SK-N-SH (cell line): ENCODE results near the gene MFSD6L. TPM values are rescaled to one million over a fixed set of nuclear protein-coding genes. Genes with fewer than 3 reads are reported as not detected.

ENCODE experiments used
- CTCF ChIA-PET: fragments of 300-600, 350-600 bp; formaldehyde crosslinking; extraction: SDS; loops from one replicate; lab custom pipeline; 2021; lab: Yijun Ruan, JAX
- POLR2A ChIA-PET: fragments of 350-600 bp; sonication (Branson Sonifier 250); formaldehyde crosslinking; extraction: SDS; loops from one replicate; lab custom pipeline; 2020; ENCODE audit warnings: antibody characterized with exemption, inconsistent platforms; lab: Yijun Ruan, JAX
- DNase-seq: peaks from one replicate; pipeline ENCODE4 v3.0.0; 2012
- H2AFZ ChIP-seq: fragments of 200-600 bp; sonication (generic); 2 replicates; pipeline ENCODE4 v1.8.1; 2016; ENCODE audit warnings: antibody characterized with exemption, mild to moderate bottlenecking, low read depth
- H3F3A ChIP-seq: fragments of 200-600 bp; sonication (generic); replicated peaks from 2 replicates; pipeline ENCODE3; 2016; ENCODE audit warnings: antibody characterized with exemption, mild to moderate bottlenecking; ENCODE audit not compliant: insufficient read depth
- H3K27ac ChIP-seq, 2 experiments: fragments of 200-500 bp in 1 of 2; fragments of 200-600 bp in 1 of 2; sonication (Bioruptor generic) in 1 of 2; sonication (generic), shearing (Covaris generic) in 1 of 2; 2 replicates each; pipeline versions ENCODE4 v1.5.1 to v1.6.1; 2014 to 2016; ENCODE audit warnings: low read depth in 2 of 2, inconsistent platforms in 1 of 2, low read length in 1 of 2, mild to moderate bottlenecking in 1 of 2, mixed read lengths in 1 of 2
- H3K27me3 ChIP-seq: fragments of 200-600 bp; sonication (generic), shearing (Covaris generic); 2 replicates; pipeline ENCODE4 v1.6.1; 2016; ENCODE audit warnings: mixed run types; ENCODE audit not compliant: insufficient read depth
- H3K36me3 ChIP-seq, 2 experiments: fragments of 200-500 bp in 1 of 2; fragments of 200-600 bp in 1 of 2; sonication (Bioruptor generic) in 1 of 2; sonication (generic) in 1 of 2; replicated peaks in 1 of 2; 2 replicates each; pipeline versions ENCODE3 to v1.5.1; 2014 to 2016; ENCODE audit warnings: low read length in 1 of 2, mild to moderate bottlenecking in 1 of 2; ENCODE audit not compliant: insufficient read depth in 2 of 2, control insufficient read depth in 1 of 2
- H3K4me1 ChIP-seq, 2 experiments: fragments of 200-500 bp in 1 of 2; fragments of 200-600 bp in 1 of 2; sonication (Bioruptor generic) in 1 of 2; sonication (generic), shearing (Covaris generic) in 1 of 2; 2 replicates each; pipeline versions ENCODE4 v1.5.1 to v1.6.1; 2014 to 2016; ENCODE audit warnings: low read depth in 1 of 2, low read length in 1 of 2, mixed run types in 1 of 2; ENCODE audit not compliant: insufficient read depth in 2 of 2, control insufficient read depth in 1 of 2
- H3K4me2 ChIP-seq: fragments of 200-600 bp; sonication (generic), shearing (Covaris generic); 2 replicates; pipeline ENCODE4 v1.6.1; 2017; ENCODE audit warnings: mixed run types
- H3K4me3 ChIP-seq, 2 experiments: fragments of 200-500 bp in 1 of 2; fragments of 200-600 bp in 1 of 2; sonication (Bioruptor generic) in 1 of 2; sonication (generic), shearing (Covaris generic) in 1 of 2; 2 replicates each; pipeline versions ENCODE4 v1.5.1 to v1.8.1; 2014 to 2016; ENCODE audit warnings: low read depth in 2 of 2, inconsistent platforms in 1 of 2, low read length in 1 of 2, mild to moderate bottlenecking in 1 of 2, mixed read lengths in 1 of 2, moderate library complexity in 1 of 2
- H3K79me2 ChIP-seq: fragments of 200-600 bp; sonication (generic); 2 replicates; pipeline ENCODE4 v1.8.1; 2017; ENCODE audit warnings: mild to moderate bottlenecking; ENCODE audit not compliant: insufficient read depth
- H3K9ac ChIP-seq: fragments of 200-600 bp; sonication (generic); 2 replicates; pipeline ENCODE4 v1.6.1; 2017; ENCODE audit warnings: mixed run types
- H3K9me2 ChIP-seq: fragments of 200-600 bp; sonication (generic); 2 replicates; pipeline ENCODE4 v1.6.1; 2017; ENCODE audit warnings: mixed run types
- H3K9me3 ChIP-seq: fragments of 200-600 bp; sonication (generic); 2 replicates; pipeline ENCODE4 v1.6.1; 2017; ENCODE audit warnings: mixed run types, mild to moderate bottlenecking, moderate library complexity
- H4K20me1 ChIP-seq: fragments of 200-600 bp; sonication (generic); 2 replicates; pipeline ENCODE4 v1.6.1; 2017; ENCODE audit warnings: mild to moderate bottlenecking, mixed run types; ENCODE audit not compliant: insufficient read depth
- ELF1 ChIP-seq: IDR thresholded peaks from 2 replicates; pipeline ENCODE4 v1.4.0; 2012
- EP300 ChIP-seq, 2 experiments: IDR thresholded peaks; 2 replicates each; pipeline versions ENCODE4 v1.4.0 to v1.6.1; 2012; ENCODE audit warnings: borderline replicate concordance in 1 of 2, low read depth in 1 of 2, low read length in 1 of 2
- FOXJ3 ChIP-seq: sonication (generic); formaldehyde crosslinking; IDR thresholded peaks from 2 replicates; pipeline ENCODE4 v1.5.1; 2020; ENCODE audit warnings: mild to moderate bottlenecking, missing genetic modification reagents
- FOXM1 ChIP-seq: IDR thresholded peaks from 2 replicates; pipeline ENCODE4 v1.4.0; 2012; ENCODE audit warnings: low read depth, mild to moderate bottlenecking
- GABPA ChIP-seq: IDR thresholded peaks from 2 replicates; pipeline ENCODE4 v1.4.0; 2012; ENCODE audit warnings: low read depth, mild to moderate bottlenecking
- JUND ChIP-seq: IDR thresholded peaks from 2 replicates; pipeline ENCODE4 v1.4.0; 2012
- MAX ChIP-seq: IDR thresholded peaks from 2 replicates; pipeline ENCODE4 v1.4.0; 2012; ENCODE audit warnings: low read depth
- MXI1 ChIP-seq: IDR thresholded peaks from 2 replicates; pipeline ENCODE4 v1.6.1; 2012; ENCODE audit warnings: mild to moderate bottlenecking, low read depth, low read length, improper control_type of control experiment
- NRF1 ChIP-seq: IDR thresholded peaks from 2 replicates; pipeline ENCODE4 v1.6.1; 2012; ENCODE audit warnings: low read depth, mild to moderate bottlenecking, low read length
- PBX3 ChIP-seq: IDR thresholded peaks from 2 replicates; pipeline ENCODE4; 2012
- POLR2AphosphoS5 ChIP-seq: IDR thresholded peaks from 2 replicates; pipeline ENCODE4 v1.6.1; 2012; ENCODE audit warnings: low read depth, low read length
- RAD21 ChIP-seq: IDR thresholded peaks from 2 replicates; pipeline ENCODE4 v1.6.1; 2012; ENCODE audit warnings: mild to moderate bottlenecking, low read length
- RFX5 ChIP-seq: IDR thresholded peaks from 2 replicates; pipeline ENCODE4 v1.6.1; 2012; ENCODE audit warnings: mild to moderate bottlenecking, improper control_type of control experiment, low read length
- SIN3A ChIP-seq: IDR thresholded peaks from 2 replicates; pipeline ENCODE4 v1.6.1; 2012; ENCODE audit warnings: low read depth, mild to moderate bottlenecking, low read length, moderate library complexity, borderline replicate concordance
- SMC3 ChIP-seq: IDR thresholded peaks from 2 replicates; pipeline ENCODE4 v1.6.1; 2012; ENCODE audit warnings: low read depth, low read length, improper control_type of control experiment
- TAF1 ChIP-seq: IDR thresholded peaks from 2 replicates; pipeline ENCODE4 v1.6.1; 2012; ENCODE audit warnings: low read depth, mild to moderate bottlenecking, low read length, moderate library complexity, borderline replicate concordance
- TEAD4 ChIP-seq: IDR thresholded peaks from 2 replicates; pipeline ENCODE4 v1.4.0; 2012; ENCODE audit warnings: mild to moderate bottlenecking, borderline replicate concordance; ENCODE audit not compliant: insufficient read depth
- USF1 ChIP-seq: IDR thresholded peaks from 2 replicates; pipeline ENCODE4 v1.4.0; 2012; ENCODE audit warnings: low read depth, borderline replicate concordance
- USF2 ChIP-seq: fragments of 150-350 bp; IDR thresholded peaks from 2 replicates; pipeline ENCODE4 v1.6.1; 2017; ENCODE audit warnings: antibody characterized with exemption, low read length, low read depth, borderline replicate concordance
- WGBS: methylation state at CpG from one replicate; pipeline ENCODE4 v1.1.6; 2017; ENCODE audit warnings: low lambda C conversion rate; 5-methylcytosine and 5-hydroxymethylcytosine counted together
- polyA plus RNA-seq, 3 experiments: library from polyadenylated mRNA; depleted of rRNA; stranded (reverse); fragments of >200 nt; gene quantifications; 2 replicates each; pipeline ENCODE4 v1.2.3, GENCODE V29; 2012

Gene MFSD6L
- polyA plus RNA-seq, 1 of the 3 experiments (the other 2 are of a cell fraction), result not detected

- no peak overlapping the region for H3K9ac ChIP-seq
- peaks cover 40% of the 10 kb centered on the region for H3K27me3 ChIP-seq
- H3K4me1 ChIP-seq, result no peaks in the 10 kb centered on the region
- H3K9me3 ChIP-seq, result no peaks in the 10 kb centered on the region
- no peak overlapping the region for H3K27ac ChIP-seq
- DNase-seq, result no peak
- no peaks in the 10 kb centered on the region for H3K36me3 ChIP-seq
- no peaks in the 10 kb centered on the region for H3K9me2 ChIP-seq
- ChIA-PET CTCF (interaction anchor here (0.8 to 1.0 kb wide), 3 partner anchors 14 to 684 kb away, joined by 3 read pairs; no protein-coding TSS in a partner anchor), POLR2A (no interaction called here)
- no peak overlapping the region for H3K4me2 ChIP-seq
- 5% methylated on average over 7 of the region's 11 CpGs for WGBS
- no peak overlapping the region for H2AFZ ChIP-seq
- no peaks in the 10 kb centered on the region for H4K20me1 ChIP-seq
- no peaks in the 10 kb centered on the region for H3K79me2 ChIP-seq
- H3F3A ChIP-seq, result no peaks in the 10 kb centered on the region
- TF ChIP-seq ELF1 (no peak), MAX (no peak), SIN3A (no peak), POLR2AphosphoS5 (no peak), RFX5 (no peak), RAD21 (no peak), USF2 (no peak), FOXJ3 (no peak), EP300 (IDR thresholded peaks at IDR 0.05; ENCODE audit: borderline replicate concordance in 1 of 2, low read depth in 1 of 2, low read length in 1 of 2) (no peak), SMC3 (no peak), GABPA (no peak), MXI1 (no peak), JUND (no peak), TAF1 (no peak), PBX3 (no peak), TEAD4 (no peak)
- no peak overlapping the region for H3K4me3 ChIP-seq
Measured at GRCh38 chr17:8839410-8839935, 40.3 kb upstream of the MFSD6L start.

- 32% methylated on average over 8 of the region's 12 CpGs for WGBS
- no peaks in the 10 kb centered on the region for H3F3A ChIP-seq
- POLR2A ChIA-PET, result no interaction called here
Measured at GRCh38 chr17:8838551-8839095, 39.5 kb upstream of the MFSD6L start.

More at GRCh38 chr17:8838551-8839095, 39.5 kb upstream of the MFSD6L start:
- no peaks in the 10 kb centered on the region for H4K20me1 ChIP-seq
- no peak overlapping the region for H2AFZ ChIP-seq
- H3K9me3 ChIP-seq, result no peaks in the 10 kb centered on the region
- no peaks in the 10 kb centered on the region for H3K4me1 ChIP-seq
- H3K36me3 ChIP-seq, result no peaks in the 10 kb centered on the region
- CTCF ChIA-PET, result interaction anchor here (1.7 kb wide), 1 partner anchor 53 kb away, joined by 4 read pairs; no protein-coding TSS in a partner anchor
- no peaks in the 10 kb centered on the region for H3K9me2 ChIP-seq
- TF ChIP-seq POLR2AphosphoS5 (no peak), USF1 (no peak), FOXM1 (no peak), RFX5 (no peak), RAD21 (no peak), NRF1 (no peak), MXI1 (no peak), MAX (no peak), FOXJ3 (no peak), TAF1 (no peak)
- TF ChIP-seq, all 33 proteins: peak for 0
- no peak overlapping the region for H3K27ac ChIP-seq
- no peak overlapping the region for H3K4me2 ChIP-seq
- no peak overlapping the region for H3K9ac ChIP-seq
- no peak for DNase-seq
- no peak overlapping the region for H3K4me3 ChIP-seq
- H3K79me2 ChIP-seq, result no peaks in the 10 kb centered on the region
- peaks cover 43% of the 10 kb centered on the region for H3K27me3 ChIP-seq
